GM18526 (cell line): ENCODE data around the gene CYP2D6.

Experiments used
- POLR2A ChIP-seq: IDR thresholded peaks from 3 replicates; pipeline ENCODE4 v1.6.1; 2011; ENCODE audit not compliant: insufficient read length; ENCODE audit errors: extremely low read depth

Gene CYP2D6

DNA sequence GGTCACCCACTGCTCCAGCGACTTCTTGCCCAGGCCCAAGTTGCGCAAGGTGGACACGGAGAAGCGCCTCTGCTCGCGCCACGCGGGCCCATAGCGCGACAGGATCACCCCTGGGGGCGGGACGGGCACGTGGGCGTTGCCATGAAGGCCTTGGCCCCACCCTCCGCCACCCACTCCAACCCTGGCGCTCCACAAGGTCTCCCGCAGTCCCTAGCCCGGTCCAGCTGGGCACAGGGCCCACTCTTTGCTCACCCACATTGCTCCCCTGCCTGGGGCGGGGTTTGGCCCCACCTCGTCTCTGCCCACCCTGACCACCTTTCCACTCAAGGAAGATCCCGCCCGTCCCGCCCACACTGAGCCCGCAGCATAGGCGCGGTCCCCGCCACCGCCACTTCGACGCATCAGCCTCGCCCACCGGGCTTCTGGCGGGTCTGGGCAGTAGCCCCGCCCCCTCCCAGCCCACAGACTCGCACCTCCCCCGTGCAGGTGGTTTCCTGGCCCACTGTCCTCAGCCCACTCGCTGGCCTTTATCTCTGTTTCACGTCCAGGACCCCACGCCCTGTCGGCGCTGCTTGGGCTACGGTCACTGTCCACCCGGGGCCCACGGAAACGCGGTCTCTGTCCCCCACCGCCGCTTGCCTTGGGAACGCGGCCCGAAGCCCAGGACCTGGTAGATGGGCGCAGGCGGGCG, 12.3 kb upstream of the CYP2D6 start:
- no peak for TF ChIP-seq POLR2A

- TF ChIP-seq POLR2A: no peak
Observed at GRCh38 chr22:42138972-42139371, 8.4 kb upstream of the CYP2D6 start.

DNA sequence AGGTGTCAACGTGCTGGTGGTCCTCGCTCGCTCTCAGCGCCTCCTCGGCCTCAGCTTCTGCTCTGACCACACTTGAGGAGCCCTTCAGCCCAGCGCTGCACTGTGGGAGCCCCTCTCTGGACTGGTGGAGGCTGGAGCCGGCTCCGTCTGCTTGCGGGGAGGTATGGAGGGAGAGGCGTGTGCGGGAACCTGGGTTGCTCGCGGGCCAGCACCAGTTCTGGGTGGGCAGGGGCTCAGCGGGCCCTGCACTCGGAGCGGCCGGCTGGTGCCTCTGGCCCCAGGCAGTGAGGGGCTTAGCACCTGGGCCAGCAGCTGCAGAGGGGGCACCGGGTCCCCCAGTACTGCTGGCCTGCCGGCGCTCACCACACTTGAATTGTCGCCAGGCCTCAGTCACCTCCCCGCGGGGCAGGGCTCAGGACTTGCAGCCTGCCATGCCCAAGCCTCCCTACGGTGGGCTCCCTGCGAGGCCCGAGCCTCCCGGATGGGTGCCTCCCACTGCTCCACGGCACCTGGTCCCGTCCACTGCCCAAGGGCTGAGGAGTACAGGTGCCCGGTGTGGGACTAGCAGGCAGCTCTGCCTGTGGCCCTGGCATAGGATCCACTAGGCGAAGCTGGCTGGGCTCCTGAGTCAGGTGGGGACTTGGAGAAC, 7.6 kb upstream of the CYP2D6 start:
- no peak for TF ChIP-seq POLR2A

- TF ChIP-seq POLR2A: no peak
Observed at GRCh38 chr22:42134100-42135020, 3.8 kb upstream of the CYP2D6 start.

- TF ChIP-seq POLR2A: no peak
Observed at GRCh38 chr22:42132457-42132856, 1.8 kb upstream of the CYP2D6 start.

DNA sequence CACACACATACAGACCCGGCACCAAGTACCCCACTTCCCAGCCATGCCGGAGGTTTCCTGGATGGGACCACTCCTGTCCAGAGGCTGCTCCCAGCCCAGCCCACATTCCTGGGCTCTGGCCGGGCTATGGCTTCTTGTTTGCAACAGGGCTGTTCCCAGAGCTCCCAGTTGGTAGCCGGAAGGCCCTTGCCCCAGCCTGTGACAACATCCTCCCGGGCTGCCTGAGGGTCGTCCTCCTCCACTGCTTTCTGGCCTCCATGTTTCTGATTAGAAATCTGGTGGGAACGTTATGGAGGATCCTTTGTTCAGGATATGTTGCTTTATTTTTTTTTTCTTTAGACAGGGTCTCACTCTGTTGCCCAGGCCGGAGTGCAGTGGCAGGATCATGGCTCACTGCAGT, 952 bp upstream of the CYP2D6 start:
- TF ChIP-seq POLR2A: no peak

DNA sequence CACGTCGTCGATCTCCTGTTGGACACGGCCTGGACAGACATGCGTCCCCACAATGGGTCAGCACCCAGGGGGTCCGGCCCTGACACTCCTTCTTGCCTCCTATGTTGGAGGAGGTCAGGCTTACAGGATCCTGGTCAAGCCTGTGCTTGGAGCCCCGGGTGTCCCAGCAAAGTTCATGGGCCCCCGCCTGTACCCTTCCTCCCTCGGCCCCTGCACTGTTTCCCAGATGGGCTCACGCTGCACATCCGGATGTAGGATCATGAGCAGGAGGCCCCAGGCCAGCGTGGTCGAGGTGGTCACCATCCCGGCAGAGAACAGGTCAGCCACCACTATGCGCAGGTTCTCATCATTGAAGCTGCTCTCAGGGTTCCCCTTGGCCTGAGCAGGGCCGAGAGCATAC, 3.0 kb downstream of the CYP2D6 start:
- no peak for TF ChIP-seq POLR2A

DNA sequence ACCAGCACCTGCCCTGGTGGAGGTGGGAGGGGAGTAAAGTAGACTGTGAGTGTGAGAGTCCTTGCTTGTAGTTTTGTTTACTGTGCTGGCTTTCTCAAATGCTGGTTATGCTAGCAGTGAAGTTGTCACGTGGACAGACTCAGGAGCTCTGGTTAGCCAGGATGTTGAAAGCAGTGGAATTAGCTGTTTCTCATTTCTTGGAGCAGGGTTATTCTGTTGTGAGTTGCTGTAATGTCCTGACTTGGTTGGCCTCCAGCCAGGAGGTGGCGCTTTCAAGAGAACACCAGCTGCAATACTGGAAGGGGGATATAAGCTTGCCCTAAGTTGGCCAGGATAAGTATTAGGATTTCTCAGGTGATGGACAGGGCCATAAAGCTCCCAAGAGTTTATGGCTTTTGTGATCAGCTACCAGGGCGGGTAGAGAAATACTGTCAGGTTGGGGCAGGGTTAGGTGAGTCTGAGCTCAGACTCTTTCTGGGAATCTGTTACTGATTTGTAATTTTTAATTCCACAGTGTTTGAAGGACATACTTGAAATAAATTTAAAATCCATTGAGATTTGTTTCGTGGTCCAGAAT, 13.7 kb downstream of the CYP2D6 start:
- no peak for TF ChIP-seq POLR2A

DNA sequence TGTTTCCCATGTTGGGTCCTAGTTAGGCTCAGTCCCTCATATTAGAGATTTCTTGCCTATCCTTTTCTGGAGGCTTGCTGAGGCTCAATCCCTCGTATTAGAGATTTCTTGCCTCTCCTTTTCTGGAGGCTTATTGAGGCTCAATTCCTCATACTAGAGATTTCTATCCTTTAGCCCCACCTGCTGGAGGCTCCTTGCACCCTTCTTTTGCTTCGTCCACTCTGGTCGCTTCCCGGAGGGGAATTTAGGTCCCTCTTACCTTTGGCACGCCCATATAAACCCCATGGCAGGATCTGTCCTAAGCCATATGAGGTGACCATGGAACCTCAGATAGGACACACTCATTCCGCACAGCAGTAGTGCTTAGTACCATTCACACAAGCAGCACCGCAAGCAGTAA, 15.9 kb downstream of the CYP2D6 start:
- TF ChIP-seq POLR2A: no peak

- TF ChIP-seq POLR2A: no peak
Observed at GRCh38 chr22:42111798-42112197, 18.8 kb downstream of the CYP2D6 start.

DNA sequence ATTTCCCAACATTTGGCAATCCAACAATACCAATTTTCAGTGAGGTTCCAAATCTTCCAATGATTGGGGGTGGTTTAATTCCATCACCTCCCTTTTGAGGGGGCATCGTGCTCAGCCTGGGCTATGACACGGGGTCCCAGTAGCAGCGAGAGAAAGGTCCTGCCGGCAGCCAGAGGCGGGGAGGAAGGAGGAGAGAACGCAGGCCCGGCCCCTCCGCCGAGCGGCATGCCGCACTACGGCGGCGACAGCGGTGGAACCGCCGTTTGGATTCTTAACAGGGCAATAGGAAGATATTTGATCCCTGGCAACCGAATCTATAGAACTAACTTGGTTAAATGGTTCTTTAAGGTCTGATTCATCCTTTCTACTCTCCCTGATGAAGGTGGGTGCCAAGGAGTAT, 21.8 kb downstream of the CYP2D6 start:
- TF ChIP-seq POLR2A: no peak

DNA sequence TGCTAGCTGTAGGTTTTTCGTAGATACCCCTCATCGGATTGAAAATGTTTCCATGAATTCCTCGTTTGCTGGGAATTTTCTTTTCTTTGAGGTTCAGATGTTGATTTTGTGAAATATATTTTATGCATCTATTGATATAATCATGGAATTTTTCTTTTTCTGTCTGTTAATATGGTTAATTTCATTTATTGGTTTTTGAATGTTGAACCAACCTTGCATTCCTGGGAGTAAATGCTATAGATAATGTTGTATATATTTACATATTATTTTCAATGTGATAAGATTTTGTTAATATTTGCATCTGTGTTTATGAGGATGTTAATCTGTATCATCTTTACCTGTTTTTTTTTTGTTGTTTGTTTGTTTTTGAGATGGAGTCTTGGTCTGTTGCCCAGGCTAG, 29.4 kb downstream of the CYP2D6 start:
- no peak for TF ChIP-seq POLR2A

- no peak for TF ChIP-seq POLR2A
Observed at GRCh38 chr22:42091455-42091782, 39.2 kb downstream of the CYP2D6 start.

DNA sequence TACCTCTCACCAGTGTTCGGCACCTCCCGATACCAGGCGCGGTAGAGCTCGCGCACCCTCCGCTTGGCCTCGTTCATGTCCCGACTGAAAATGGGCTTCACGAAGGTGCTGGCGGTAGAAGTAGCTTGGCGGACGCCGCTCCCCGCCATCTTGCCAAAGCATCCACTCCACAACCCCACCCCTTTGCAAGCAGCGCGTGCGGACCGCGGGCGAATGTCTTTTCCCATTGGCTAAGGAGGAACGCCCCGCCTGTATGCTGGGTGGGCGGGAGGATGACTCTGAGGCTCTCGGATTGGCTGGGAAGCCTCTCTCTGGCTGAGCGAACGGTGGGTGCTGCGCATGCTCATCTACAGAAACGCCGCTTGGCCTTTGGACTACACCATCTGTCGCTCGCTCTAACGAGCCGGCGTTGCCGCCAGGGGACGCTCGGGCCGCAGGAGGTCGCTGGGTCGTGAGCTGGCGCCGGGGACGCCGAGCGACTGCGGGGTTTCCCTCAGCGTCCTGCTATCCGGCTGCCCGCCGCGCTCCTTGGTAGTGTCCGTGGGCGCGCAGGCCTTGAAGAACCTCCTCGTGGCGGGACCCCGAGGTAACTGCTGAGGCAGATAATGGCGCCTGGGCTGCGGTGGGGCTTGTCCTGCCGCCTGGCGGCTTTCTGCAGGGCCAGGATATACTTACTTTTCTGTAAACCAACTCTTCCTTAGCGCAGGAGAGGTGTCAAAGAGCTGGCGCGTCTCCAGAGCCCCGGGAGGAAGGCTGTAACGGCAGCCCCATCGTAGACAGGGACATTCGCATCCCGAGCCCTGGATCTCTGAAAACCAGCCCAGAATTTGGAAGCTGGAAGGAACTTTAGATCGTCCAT, 39.8 kb downstream of the CYP2D6 start, which contains the start of gene NDUFA6:
Gene NDUFA6, minus strand, starts transcription at position 177 of the 859 bp plus-strand sequence. Its CDS starts 28 bp downstream, at position 149.
- peak; percentile 90 for TF ChIP-seq POLR2A

- no peak for TF ChIP-seq POLR2A
Observed at GRCh38 chr22:42086051-42086450, 44.6 kb downstream of the CYP2D6 start.
